HL-60 (cell line): ENCODE measurements around the gene RERE.

Experiments
- DNase-seq, 2 experiments: peaks; one replicate each; pipeline ENCODE4 v3.0.0-alpha.2; 2010 to 2020; ENCODE audit warnings: low read depth in 1 of 2, low spot score in 1 of 2
- H3K27ac ChIP-seq: fragments of 250-450 bp; sonication (Bioruptor Pico); replicated peaks from 2 replicates; pipeline ENCODE4 v1.5.1; 2020; ENCODE audit warnings: mild to moderate bottlenecking, moderate library complexity
- H3K27me3 ChIP-seq: fragments of 250-450 bp; sonication (Bioruptor Pico); 2 replicates; pipeline ENCODE4 v1.5.1; 2021; ENCODE audit warnings: mild to moderate bottlenecking, moderate library complexity; ENCODE audit not compliant: insufficient read depth, poor library complexity, severe bottlenecking
- H3K4me3 ChIP-seq: replicated peaks from 2 replicates; pipeline ENCODE4 v1.5.1; 2011; ENCODE audit warnings: mild to moderate bottlenecking, control low read depth, low read length; ENCODE audit not compliant: insufficient read depth
- CTCF ChIP-seq: IDR thresholded peaks from one replicate; pipeline ENCODE4 v1.5.1; 2011; ENCODE audit warnings: low read length, control low read depth, inconsistent platforms; ENCODE audit not compliant: insufficient read depth
- GABPA ChIP-seq: IDR thresholded peaks from 2 replicates; pipeline ENCODE4 v1.6.1; 2012; ENCODE audit warnings: low read depth
- POLR2AphosphoS5 ChIP-seq: IDR thresholded peaks from 2 replicates; pipeline ENCODE4 v1.6.1; 2012; ENCODE audit warnings: low read depth
- REST ChIP-seq: IDR thresholded peaks from 2 replicates; pipeline ENCODE4 v1.6.1; 2012; ENCODE audit warnings: low read depth; ENCODE audit not compliant: insufficient replicate concordance
- SPI1 ChIP-seq: IDR thresholded peaks from 2 replicates; pipeline ENCODE4 v1.6.1; 2012; ENCODE audit warnings: low read depth, mild to moderate bottlenecking, borderline replicate concordance

The RERE gene

GRCh38 chr1:8384577-8384976 lies 432.9 kb downstream of the RERE start:
- H3K4me3 ChIP-seq: no peak overlapping the region
- DNase-seq: no peak
- TF ChIP-seq GABPA: no peak
- TF ChIP-seq POLR2AphosphoS5: no peak
- no peak for TF ChIP-seq REST
- TF ChIP-seq CTCF: no peak
- no peak for TF ChIP-seq SPI1
- peak overlapping the region; percentile 72 for H3K27ac ChIP-seq
- no peaks in the 10 kb centered on the region for H3K27me3 ChIP-seq

- H3K27me3 ChIP-seq: no peaks in the 10 kb centered on the region
- peak overlapping the region; percentile 72 for H3K27ac ChIP-seq
- TF ChIP-seq CTCF (no peak), REST (no peak), POLR2AphosphoS5 (no peak), SPI1 (no peak), GABPA (no peak)
- no peak for DNase-seq
- no peak overlapping the region for H3K4me3 ChIP-seq
Measured at GRCh38 chr1:8384088-8384487, 433.4 kb downstream of the RERE start.

GRCh38 chr1:8382608-8383505 lies 434.6 kb downstream of the RERE start:
- Histone ChIP-seq H3K27me3 (no peaks in the 10 kb centered on the region), H3K27ac (peak overlapping the region; percentile 72), H3K4me3 (0 out of 2 replicates have a peak overlapping the region, but pooled peaks have one; percentile 5)
- no peak for TF ChIP-seq REST
- TF ChIP-seq SPI1: peak; percentile 44; the same call in 1 of the 2 replicates
- DNase-seq: peak; percentile 48 to 75
